Chondrocyte (in vitro differentiated cells): ENCODE measurements around the gene S100Z. TPM values are rescaled to one million over a fixed set of nuclear protein-coding genes. Genes with fewer than 3 reads are reported as not detected.

Source experiments
- DNase-seq: peaks from one replicate; pipeline ENCODE4 v3.0.0; 2021; ENCODE audit warnings: mixed read lengths, low spot score
- H3K27ac Mint-ChIP-seq: one replicate; pipeline ENCODE4 v1.8.0; 2021; ENCODE audit warnings: mild to moderate bottlenecking, moderate library complexity, mixed read lengths; ENCODE audit not compliant: unreplicated experiment
- H3K27me3 Mint-ChIP-seq: 2 replicates; pipeline ENCODE4 v1.8.0; 2021; ENCODE audit warnings: low read depth, mixed read lengths
- H3K36me3 Mint-ChIP-seq: 2 replicates; pipeline ENCODE4 v1.8.0; 2021; ENCODE audit warnings: low read depth, mixed read lengths
- H3K4me1 Mint-ChIP-seq: 2 replicates; pipeline ENCODE4 v1.8.0; 2021; ENCODE audit warnings: low read depth, mild to moderate bottlenecking, mixed read lengths
- H3K4me3 Mint-ChIP-seq: one replicate; pipeline ENCODE4 v1.8.0; 2021; ENCODE audit warnings: mild to moderate bottlenecking, moderate library complexity, mixed read lengths; ENCODE audit not compliant: unreplicated experiment
- H3K9me3 Mint-ChIP-seq: 2 replicates; pipeline ENCODE4 v1.8.0; 2021; ENCODE audit warnings: low read depth, mixed read lengths
- CTCF ChIP-seq: fragments of 200-600 bp; sonication (generic); IDR thresholded peaks from 2 replicates; pipeline ENCODE4 v1.5.0; 2021; ENCODE audit warnings: antibody characterized with exemption, mild to moderate bottlenecking, moderate library complexity
- total RNA-seq: library from RNA; stranded (reverse); gene quantifications from 3 replicates; pipeline ENCODE4 v1.2.1, GENCODE V29; 2021

S100Z gene
- total RNA-seq, 1 donor from 2014 or later, result not detected

GRCh38 chr5:76953551-76954382, 104.0 kb downstream of the S100Z start:
- no peak for DNase-seq
- no peaks in the 10 kb centered on the region for H3K36me3 Mint-ChIP-seq
- H3K27ac Mint-ChIP-seq, result no peak overlapping the region
- peaks cover 13% of the 10 kb centered on the region for H3K4me1 Mint-ChIP-seq
- H3K27me3 Mint-ChIP-seq, result peaks cover 7% of the 10 kb centered on the region
- H3K4me3 Mint-ChIP-seq, result peak overlapping the region; percentile 67
- TF ChIP-seq CTCF, result peak; percentile 16
- H3K9me3 Mint-ChIP-seq, result no peaks in the 10 kb centered on the region

- Mint-ChIP-seq H3K9me3 (no peaks in the 10 kb centered on the region), H3K4me1 (peaks cover 19% of the 10 kb centered on the region), H3K27ac (no peak overlapping the region), H3K4me3 (peak overlapping the region; percentile 67), H3K27me3 (peaks cover 7% of the 10 kb centered on the region), H3K36me3 (no peaks in the 10 kb centered on the region)
- DNase-seq, result no peak
- no peak for TF ChIP-seq CTCF
Observed at GRCh38 chr5:76954383-76954763, 104.6 kb downstream of the S100Z start.

GRCh38 chr5:76956033-76956432, 106.2 kb downstream of the S100Z start:
- no peak for TF ChIP-seq CTCF
- Mint-ChIP-seq H3K27ac (no peak overlapping the region), H3K36me3 (no peaks in the 10 kb centered on the region), H3K4me3 (no peak overlapping the region), H3K4me1 (peaks cover 28% of the 10 kb centered on the region), H3K9me3 (no peaks in the 10 kb centered on the region), H3K27me3 (peaks cover 7% of the 10 kb centered on the region)
- DNase-seq, result no peak

DNA sequence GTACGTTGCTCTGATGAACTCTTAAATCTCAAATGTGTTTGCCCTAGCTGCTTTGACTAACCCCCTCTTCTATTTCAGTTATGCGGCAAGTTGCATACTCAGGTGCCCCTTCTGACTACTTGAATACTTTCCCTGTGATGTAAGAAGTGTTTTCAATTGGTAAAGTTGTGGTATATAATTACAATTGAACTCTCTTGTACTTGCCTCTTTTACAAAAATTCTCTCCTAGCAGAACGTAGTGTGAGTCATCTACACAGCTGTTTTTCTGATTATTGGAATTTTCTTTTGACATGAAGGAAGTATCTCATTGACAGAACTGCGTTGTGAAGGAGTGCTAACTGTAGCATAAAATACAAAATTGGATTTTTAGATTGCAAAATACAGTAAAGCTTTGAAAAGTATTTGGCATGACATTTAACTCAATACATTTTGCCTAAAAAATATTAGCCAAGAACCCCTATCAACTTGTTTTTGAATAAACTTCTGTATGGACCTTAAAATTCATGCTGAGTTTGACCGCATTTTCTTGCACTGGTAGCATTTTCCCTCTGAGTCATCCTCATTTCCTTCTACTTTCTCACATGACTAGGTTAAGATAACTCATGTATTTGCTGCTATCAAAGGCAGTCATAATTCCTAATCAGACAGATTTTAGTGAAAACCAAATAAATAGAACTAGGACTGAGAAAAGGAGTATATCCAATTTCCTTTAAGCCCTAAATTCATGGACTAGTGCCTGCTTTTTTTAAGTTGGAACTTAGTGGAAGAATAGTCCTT, 109.4 kb downstream of the S100Z start:
- no peaks in the 10 kb centered on the region for H3K36me3 Mint-ChIP-seq
- peak overlapping the region; percentile 49 for H3K27ac Mint-ChIP-seq
- H3K27me3 Mint-ChIP-seq, result peaks cover 1% of the 10 kb centered on the region
- H3K4me3 Mint-ChIP-seq, result no peak overlapping the region
- no peaks in the 10 kb centered on the region for H3K9me3 Mint-ChIP-seq
- TF ChIP-seq CTCF, result no peak
- H3K4me1 Mint-ChIP-seq, result peaks cover 25% of the 10 kb centered on the region
- DNase-seq, result no peak

GRCh38 chr5:76960004-76960625, 110.3 kb downstream of the S100Z start:
- H3K36me3 Mint-ChIP-seq, result no peaks in the 10 kb centered on the region
- no peak for DNase-seq
- no peak for TF ChIP-seq CTCF
- no peak overlapping the region for H3K4me3 Mint-ChIP-seq
- H3K4me1 Mint-ChIP-seq, result peaks cover 21% of the 10 kb centered on the region
- H3K27ac Mint-ChIP-seq, result no peak overlapping the region
- no peaks in the 10 kb centered on the region for H3K9me3 Mint-ChIP-seq
- H3K27me3 Mint-ChIP-seq, result peaks cover 1% of the 10 kb centered on the region
